GM11168 (cell line): Measurements from ENCODE around the gene RFTN1.

Source experiments
- in situ Hi-C: fragments of 300-500 bp; cut with MboI; formaldehyde crosslinking; loops from one replicate; pipeline ENCODE4 v1.12.0; 2022; ENCODE audit warnings: low sequenced_read_pairs; ENCODE audit not compliant: unreplicated experiment

Gene RFTN1, protein sequence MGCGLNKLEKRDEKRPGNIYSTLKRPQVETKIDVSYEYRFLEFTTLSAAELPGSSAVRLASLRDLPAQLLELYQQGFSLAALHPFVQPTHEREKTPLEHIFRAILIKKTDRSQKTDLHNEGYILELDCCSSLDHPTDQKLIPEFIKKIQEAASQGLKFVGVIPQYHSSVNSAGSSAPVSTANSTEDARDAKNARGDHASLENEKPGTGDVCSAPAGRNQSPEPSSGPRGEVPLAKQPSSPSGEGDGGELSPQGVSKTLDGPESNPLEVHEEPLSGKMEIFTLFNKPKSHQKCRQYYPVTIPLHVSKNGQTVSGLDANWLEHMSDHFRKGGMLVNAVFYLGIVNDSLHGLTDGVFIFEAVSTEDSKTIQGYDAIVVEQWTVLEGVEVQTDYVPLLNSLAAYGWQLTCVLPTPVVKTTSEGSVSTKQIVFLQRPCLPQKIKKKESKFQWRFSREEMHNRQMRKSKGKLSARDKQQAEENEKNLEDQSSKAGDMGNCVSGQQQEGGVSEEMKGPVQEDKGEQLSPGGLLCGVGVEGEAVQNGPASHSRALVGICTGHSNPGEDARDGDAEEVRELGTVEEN

DNA sequence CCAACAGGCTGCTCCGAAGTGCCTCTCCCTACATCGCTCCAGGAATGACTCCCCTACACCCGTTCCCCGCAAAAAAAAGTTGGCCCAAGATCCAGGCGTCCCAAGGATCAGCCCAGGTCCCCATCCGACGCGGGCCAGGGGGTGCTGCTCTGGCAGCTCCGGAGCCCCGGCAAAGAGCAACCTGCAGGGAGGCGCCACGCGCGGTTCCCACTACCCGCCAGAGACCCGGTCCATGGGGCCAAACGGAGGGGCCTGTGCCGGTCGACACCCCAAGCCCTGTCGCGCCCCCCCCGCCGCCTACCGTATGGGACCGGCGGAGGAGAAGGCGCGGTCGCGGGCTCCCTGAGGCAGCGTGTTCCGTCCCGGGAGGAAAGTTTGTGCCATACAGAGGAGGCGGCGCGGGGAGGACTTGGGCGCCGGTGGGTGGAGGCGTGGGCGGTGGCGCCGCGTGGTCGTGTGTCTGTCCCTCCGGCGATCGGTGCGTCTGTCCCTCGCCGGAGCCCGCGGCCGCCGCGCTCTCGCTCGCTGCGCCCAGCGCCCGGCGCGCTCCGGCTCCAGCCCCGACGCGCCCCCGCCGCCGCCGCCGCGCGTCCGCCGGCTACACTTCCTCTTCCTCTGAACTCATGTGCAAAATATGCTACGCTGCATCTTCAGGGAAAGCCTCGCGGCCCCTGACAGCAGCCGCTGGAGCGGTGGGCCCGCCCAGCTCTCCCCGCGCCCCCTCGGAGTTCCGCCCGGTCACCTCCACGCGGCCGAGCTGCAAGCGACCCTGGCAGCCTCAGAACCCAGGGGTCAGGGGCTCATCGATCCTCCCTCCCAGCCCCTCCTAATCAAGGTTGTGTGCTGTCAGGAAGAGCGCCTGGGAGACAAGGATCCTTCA is at the start of gene RFTN1:
RFTN1 (minus strand) TSS at position 559 of the 880 bp plus-strand sequence. CDS start 19,830 bp downstream, outside the sequence.
- in situ Hi-C loops = no loop called here

DNA sequence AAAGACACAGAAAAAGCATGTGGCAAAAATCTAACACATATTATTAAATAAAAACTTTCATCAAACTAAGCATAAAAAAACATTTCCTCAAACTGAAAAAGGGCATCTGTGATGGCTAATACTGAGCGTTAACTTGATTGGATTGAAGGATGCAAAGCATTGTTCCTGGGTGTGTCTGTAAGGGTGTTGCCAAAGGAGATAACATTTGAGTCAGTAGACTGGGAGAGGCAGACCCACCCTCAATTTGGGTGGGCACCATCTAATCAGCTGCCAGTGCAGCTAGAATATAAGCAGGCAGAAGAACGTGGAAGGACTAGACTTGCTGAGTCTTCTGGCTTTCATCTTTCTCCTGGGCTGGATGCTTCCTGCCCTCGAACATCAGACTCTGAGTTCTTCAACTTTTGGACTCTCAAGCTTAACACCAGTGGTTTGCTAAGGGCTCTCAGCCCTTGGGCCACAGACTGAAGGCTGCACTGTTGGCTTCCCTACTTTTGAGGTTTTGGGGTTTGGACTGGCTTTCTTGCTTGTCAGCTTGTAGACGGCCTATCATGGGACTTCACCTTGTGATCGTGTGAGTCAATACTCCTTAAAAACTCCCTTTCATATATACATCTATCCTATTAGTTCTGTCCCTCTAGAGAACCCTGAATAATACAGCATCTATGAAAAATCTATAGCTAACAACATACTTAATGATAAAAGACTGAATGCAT is 46.3 kb upstream of the RFTN1 start:
- in situ Hi-C loops = no loop called here

DNA sequence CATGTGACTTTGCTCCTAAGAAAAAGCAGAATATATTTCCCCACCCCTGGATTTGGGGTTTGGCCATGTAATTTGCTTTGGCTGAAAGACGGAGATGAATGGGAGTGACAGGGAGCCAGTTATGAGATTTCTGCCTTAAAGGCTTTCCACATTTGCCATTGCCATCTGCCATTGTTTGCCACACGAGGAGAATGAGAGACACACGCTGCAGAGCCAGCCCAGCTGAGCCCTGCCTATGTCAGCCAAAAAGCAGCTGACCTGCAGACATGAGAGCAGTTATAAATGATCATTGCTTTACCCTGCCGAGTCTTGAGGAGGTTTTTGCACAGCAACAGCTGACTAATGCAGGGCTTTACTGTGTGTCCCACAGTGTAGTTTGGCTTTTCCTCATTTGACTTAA is 40.6 kb upstream of the RFTN1 start:
- in situ Hi-C loops = loop anchor here (5.0 kb wide), 1 partner anchor 267 kb away; no protein-coding TSS in a partner anchor

DNA sequence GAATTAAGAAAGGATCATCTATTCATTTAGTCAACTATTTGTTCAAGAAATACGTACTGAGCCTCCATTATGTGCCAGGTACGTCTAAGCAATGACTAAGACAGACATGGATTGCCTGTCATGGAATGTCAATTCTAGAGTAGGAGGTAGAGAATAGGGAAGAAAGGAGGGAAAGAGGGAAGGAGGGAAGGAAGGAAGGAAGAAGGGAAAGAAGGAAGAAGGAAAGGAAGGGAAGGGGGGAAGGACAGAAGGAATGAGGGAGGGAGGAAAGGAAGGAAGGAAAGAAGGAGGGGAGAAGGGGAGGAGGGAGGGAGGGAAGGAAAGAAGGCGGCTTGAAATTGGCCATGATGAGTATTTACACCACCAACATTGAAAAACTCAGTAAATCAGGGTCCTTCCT is 39.3 kb upstream of the RFTN1 start:
- in situ Hi-C loops = loop anchor here (5.0 kb wide), 1 partner anchor 265 kb away; no protein-coding TSS in a partner anchor

DNA sequence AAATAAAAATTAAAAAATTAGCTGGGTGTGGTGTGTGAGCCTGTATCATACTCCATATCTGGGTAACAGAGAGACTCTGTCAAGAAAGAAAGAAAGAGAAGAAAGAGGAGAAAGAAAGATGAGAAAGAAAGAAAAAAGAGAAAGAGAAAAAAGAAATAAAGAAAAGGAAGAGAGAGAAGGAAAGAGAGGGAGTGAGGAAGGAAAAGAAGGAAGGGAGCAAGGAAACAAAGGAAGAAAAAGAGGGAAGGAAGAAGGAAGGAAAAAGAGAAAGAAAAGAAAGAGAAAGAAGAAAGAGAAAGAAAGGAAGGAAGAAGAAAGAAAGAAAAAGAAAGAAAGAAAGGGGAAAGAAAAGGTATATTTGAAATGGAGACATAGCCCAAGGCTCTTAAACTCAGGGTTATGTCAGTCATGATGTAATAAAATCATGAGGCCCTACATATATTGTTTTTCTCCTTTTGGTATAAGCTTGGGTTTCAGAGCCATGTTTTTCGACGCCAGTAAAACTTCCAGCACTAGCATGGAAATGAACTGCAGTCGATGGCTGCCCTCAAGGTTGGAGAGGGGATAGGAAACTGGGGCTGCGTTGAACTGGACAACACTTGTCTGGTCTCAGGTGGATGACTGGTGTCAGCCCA is 38.0 kb upstream of the RFTN1 start:
- in situ Hi-C loops = loop anchor here (5.0 kb wide), 1 partner anchor 264 kb away; no protein-coding TSS in a partner anchor

DNA sequence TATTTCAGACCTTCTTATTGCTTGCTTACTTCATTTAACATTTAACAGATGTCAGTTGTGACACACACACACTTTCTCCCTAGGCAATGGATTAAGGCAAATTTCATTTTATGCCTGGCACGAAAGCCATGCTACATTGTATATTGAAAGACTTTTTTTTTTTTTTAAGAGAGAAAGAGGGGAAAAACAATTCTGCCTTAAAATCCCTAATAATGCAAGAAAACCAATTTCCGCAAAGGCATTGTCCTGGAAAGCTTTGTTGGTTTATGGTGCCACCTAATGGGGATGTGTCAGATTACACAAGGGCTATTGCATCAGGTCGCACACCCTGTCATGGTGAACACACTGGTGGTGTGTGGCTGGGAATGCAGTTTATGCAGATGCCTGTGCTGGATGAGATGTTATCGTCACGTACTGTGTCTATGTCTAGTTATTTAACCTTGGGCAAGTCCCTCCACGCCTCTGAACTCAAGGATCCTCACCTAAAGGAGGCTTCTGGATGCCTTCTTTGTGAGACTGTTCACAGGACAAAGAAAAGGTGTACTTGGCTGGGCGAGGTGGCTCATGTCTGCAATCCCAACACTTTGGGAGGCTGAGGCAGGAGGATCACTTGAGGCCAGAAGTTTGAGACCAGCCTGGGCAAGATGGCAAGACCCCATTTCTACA is 37.3 kb upstream of the RFTN1 start:
- in situ Hi-C loops = loop anchor here (5.0 kb wide), 1 partner anchor 264 kb away; no protein-coding TSS in a partner anchor

DNA sequence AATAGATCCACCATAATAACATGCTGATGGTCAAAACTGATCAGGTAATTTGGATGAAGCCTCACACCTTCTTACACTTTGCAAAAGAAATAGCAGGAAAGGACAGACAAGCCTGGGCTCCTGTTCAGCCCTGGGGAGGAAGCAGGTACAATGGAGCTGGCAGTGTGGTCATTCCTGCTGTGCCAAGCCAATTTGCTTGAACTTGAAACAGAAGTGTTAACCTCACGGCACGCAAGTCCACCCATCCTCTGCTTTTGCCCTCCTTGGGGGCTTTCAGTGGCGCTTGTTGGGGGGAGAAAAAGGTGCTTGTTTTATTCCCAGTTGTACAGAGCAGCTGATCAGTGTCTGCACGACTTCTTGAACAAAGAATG is 36.8 kb upstream of the RFTN1 start:
- in situ Hi-C loops = loop anchor here (5.0 kb wide), 1 partner anchor 263 kb away; no protein-coding TSS in a partner anchor

DNA sequence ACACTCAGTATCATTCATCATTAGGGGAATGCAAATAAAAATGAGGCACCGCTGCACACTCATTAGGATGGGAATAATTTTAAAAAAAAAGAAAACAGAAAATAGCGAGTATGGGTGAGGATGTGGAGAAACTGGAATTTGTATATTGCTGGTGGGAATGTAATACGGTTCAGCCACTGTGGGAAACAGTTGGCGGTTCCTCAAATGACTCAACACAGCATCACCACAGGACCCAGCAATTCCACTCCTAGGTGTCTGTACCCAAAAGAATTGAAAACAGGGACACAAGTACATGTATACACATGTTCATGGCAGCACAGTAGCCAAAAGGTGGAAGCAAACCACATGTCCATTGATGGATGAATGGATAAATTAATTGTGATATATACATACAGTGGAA is 35.2 kb upstream of the RFTN1 start:
- in situ Hi-C loops = no loop called here

DNA sequence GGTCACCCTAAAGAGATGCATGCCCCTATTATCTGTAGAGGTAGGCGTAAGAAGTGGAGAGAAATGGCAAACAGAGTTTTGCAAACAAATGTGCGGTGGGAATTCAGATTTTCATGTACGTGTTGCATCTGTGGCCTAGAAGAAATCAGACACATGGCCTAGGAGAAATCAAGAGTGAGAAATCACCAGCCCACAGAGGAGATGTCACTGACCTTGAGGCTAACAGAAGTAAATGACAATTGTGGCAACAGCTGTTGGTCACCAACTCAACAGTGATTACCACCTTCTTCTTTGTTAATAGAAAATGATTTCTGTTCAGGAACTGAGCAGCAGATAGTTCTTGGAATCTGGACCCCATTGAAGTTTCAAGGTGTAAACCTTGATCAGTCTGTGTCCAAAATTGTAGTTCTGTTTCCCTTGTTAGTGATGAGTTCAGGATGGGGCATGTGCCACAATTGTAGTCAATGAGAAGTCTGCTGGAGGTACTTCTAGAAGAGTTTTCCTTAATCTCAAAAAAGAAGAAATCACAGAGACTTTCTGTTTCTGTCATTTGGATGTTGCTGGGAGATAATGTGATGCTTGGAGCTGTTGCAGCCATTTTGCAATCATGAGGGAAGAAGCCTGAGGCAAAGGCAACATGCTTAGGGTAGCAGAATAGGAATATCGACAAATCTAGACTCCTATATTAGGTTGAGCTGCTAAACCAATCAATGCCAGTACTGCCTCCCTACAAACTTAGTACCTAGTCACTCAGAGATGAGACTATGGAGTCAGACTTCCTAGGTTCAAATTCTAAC is 34.3 kb upstream of the RFTN1 start:
- in situ Hi-C loops = no loop called here

DNA sequence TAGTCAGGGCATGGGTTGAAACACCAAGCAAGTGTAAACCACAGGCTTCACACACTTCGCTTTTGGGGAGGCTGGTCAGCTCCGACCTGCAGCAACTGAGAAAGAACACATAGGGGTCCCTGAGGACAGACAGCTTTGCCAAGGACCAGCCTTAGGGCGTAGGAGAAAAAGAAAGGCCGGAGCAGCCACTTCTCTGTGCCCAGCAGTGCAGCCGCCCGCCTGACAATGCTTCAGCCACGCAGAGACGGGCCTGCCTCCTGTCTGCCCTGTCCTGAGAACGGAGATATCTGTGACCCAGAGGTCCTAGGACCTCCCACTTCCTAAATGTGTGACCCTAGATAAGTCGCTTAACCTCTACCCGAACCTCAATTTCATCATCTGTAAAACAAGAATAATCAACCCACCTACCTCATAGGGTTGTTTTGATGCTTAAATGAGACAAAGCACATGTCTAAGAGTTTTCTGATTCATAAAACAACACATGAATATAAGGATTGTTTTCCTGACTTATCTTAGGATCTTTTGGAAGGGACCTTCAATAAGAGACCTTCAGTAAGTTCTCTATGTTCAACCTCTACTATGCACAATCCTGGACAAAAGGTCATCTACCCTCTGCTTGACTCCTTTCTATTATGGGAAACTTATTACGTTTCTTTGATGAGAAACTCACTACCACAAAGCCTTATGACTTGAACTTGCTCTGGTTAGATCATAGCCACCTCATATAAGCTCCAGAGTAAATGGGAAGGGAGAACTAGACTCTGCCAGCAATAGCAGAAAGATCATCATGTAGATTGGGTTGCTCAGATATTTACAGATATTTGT is 32.9 kb upstream of the RFTN1 start:
- in situ Hi-C loops = no loop called here

DNA sequence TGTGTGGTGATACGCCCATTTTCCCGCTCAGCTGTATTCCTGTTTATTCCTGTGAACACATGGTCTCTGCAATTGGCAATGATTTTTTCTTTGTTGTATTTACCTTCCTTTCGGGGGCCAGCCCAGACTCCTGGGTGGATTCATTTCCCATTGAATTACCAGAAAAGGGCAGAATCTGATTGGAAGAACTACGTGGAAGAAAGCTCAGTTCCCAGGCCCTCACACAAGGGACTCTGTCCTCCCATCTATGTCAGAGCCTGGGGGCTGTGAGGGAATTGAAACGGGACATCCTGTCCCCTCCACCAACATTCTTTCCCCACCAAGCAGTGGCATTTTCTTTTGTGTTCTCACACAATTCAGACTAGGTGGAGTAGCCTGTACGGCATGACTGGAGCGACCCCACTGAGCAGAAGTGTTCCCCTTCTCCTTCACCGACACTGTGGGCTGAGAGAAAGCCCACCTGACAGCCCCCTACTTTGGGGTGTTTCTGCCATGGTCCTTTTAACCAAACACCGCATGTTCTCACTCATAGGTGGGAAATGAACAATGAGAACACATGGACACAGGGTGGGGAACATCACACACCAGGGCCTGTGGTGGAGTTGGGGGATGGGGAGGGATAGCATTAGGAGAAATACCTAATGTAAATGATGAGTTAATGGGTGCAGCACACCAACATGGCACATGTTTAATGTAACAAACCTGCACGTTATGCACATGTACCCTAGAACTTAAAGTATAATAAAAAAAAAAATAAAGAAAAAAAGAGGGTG is 32.1 kb upstream of the RFTN1 start:
- in situ Hi-C loops = no loop called here

DNA sequence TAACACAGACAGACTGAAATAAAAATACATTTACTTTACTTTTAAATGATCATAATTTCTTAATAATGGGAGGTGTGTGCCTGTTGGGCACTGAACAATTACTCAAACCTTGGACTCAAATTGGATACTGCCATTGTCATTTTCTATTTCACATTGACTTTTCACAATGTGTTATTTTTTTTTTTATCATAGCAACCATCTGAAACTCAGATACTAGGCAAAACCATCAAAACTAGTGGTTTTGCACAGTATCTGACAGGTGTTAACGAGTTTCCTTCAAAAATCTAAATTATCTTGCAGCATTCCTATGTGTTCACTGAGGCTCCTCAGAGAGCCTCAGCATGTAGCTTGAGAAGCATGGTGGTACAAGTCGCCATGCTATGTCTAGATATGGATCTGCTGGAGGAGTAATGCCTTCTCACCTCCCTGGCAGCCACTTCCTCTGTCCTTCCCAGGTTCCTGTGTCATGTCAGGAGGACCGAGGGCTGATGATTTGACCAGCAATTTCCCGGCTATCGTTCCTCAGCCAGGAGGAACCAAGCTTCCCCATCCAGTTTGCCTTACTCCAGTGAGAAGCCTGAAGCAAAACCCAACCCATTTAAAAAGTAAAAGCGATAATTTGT is 29.9 kb upstream of the RFTN1 start:
- in situ Hi-C loops = no loop called here

DNA sequence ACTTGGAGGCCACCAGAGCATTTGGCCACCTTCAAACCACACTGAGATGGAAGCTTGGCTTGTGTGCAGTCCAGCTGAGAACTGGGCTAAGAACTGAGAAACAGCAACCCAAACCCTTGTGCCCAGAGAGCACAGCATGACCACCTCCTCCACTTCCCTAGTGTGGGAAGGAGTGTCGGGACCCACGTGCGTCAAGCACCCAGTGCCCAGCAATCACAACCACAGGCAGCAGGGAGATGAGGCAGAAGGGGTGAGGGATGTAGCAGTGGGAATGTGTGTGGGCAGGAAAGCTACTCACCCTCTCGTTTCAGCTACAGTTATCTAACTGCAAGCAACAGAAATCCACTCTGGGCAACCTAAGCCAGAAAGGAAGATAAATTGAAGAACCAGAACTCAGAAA is 25.0 kb upstream of the RFTN1 start:
- in situ Hi-C loops = no loop called here

DNA sequence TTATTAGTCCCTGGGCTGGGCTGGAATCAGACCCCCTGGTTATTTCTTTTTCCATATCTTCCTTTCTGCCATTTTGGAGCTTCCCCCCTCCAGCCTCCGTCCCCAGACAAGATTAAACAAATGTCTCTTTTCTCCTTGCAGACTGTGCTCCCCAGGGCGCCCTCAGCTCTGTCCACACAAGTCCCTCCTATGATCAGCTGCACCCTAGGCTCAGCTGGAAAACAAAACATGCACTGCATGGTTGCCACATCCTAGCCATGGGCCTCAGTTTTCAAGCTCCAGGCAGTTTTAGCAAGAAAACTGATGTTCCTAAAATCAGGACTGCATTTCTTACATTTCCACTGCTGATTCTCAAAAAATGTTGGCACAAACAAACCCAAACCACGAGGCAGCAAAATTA is 23.5 kb upstream of the RFTN1 start:
- in situ Hi-C loops = no loop called here

DNA sequence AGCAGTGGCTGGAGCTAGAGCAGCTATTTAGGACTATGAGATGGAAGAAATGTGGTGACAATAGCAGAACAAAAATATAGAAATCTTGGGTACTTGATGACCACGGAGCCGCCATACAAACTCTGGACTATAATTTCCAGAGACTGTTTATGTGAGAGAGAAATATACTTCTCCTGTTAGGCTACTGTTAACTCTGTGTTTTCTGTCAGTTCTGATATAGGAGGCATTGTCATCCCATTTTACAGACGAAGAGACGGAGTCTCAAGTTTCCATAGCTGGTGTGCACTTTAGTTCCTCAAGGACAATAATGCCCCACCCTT is 22.8 kb upstream of the RFTN1 start:
- in situ Hi-C loops = no loop called here

DNA sequence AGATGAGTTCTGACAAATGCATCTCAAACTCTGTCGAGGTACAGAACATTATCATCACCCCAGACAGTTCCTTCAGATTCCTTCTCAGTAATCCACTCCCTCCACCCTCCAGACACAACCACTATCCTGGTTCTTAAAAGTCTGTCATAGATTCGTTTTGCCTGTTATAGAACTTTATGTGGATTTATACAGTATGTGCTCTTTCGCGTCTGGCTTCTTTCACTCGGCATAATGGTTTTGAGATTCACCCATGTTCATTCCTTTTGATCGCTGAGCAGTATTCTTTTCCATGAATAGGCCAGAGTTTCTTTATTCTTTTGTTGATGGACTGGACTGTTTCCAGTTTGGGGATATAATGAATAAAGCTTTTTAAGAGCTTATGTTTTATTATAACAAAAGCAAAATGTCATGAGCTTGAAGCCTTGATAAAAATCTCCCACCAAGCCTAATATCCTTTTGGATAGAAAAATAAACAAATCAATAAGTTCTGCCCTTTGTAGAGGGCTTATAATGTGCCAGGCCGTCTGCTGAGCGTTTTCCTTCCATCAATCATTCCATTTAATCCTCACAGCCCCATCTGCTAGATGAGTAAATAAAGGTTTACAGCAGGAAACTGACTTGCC is 21.3 kb upstream of the RFTN1 start:
- in situ Hi-C loops = no loop called here
